ENCODE results near the gene PACS2.

The PACS2 gene

GRCh38 chr14:105436402-105436801 is 121.9 kb downstream of the PACS2 start:
- in situ Hi-C loops (cut with HindIII; ENCODE audit: low pct_unique_long_range_greater_than_20kb, low sequenced_read_pairs): no loop called here
- no peak for TF ChIP-seq JUND (IDR thresholded peaks at IDR 0.05; ENCODE audit: low read depth)
- no peak for DNase-seq (ENCODE audit: low read depth in 1 of 2, low spot score in 1 of 2)

- DNase-seq (ENCODE audit: low read depth in 1 of 2, low spot score in 1 of 2): no peak
- TF ChIP-seq JUND (IDR thresholded peaks at IDR 0.05; ENCODE audit: low read depth): no peak
- in situ Hi-C loops (cut with HindIII; ENCODE audit: low pct_unique_long_range_greater_than_20kb, low sequenced_read_pairs): no loop called here
These were observed 122.6 kb downstream of the PACS2 start for GRCh38 chr14:105436891-105437722.

- no peak for DNase-seq (ENCODE audit: low read depth in 1 of 2, low spot score in 1 of 2)
- in situ Hi-C loops (cut with HindIII; ENCODE audit: low pct_unique_long_range_greater_than_20kb, low sequenced_read_pairs): no loop called here
These were observed 123.4 kb downstream of the PACS2 start for GRCh38 chr14:105437723-105438500.

GRCh38 chr14:105439179-105439578 is 124.6 kb downstream of the PACS2 start:
- in situ Hi-C loops (cut with HindIII; ENCODE audit: low pct_unique_long_range_greater_than_20kb, low sequenced_read_pairs): no loop called here
- DNase-seq (ENCODE audit: low read depth in 1 of 2, low spot score in 1 of 2): no peak
- TF ChIP-seq JUND (IDR thresholded peaks at IDR 0.05; ENCODE audit: low read depth): no peak

More at GRCh38 chr14:105437723-105438500, 123.4 kb downstream of the PACS2 start:
- no peak for TF ChIP-seq JUND (IDR thresholded peaks at IDR 0.05; ENCODE audit: low read depth)

GRCh38 chr14:105439710-105440553 is 125.4 kb downstream of the PACS2 start:
- peak; percentile 61 to 69 for DNase-seq (ENCODE audit: low read depth in 1 of 2, low spot score in 1 of 2)
- no peak for TF ChIP-seq JUND (IDR thresholded peaks at IDR 0.05; ENCODE audit: low read depth)
- in situ Hi-C loops (cut with HindIII; ENCODE audit: low pct_unique_long_range_greater_than_20kb, low sequenced_read_pairs): no loop called here

GRCh38 chr14:105440554-105440900 is 126.0 kb downstream of the PACS2 start:
- TF ChIP-seq JUND (IDR thresholded peaks at IDR 0.05; ENCODE audit: low read depth): no peak
- in situ Hi-C loops (cut with HindIII; ENCODE audit: low pct_unique_long_range_greater_than_20kb, low sequenced_read_pairs): no loop called here
- no peak for DNase-seq (ENCODE audit: low read depth in 1 of 2, low spot score in 1 of 2)

- no peak for DNase-seq (ENCODE audit: low read depth in 1 of 2, low spot score in 1 of 2)
- in situ Hi-C loops (cut with HindIII; ENCODE audit: low pct_unique_long_range_greater_than_20kb, low sequenced_read_pairs): no loop called here
- TF ChIP-seq JUND (IDR thresholded peaks at IDR 0.05; ENCODE audit: low read depth): no peak
These were observed 126.4 kb downstream of the PACS2 start for GRCh38 chr14:105440992-105441391.

- TF ChIP-seq JUND (IDR thresholded peaks at IDR 0.05; ENCODE audit: low read depth): no peak
- DNase-seq (ENCODE audit: low read depth in 1 of 2, low spot score in 1 of 2): no peak
- in situ Hi-C loops (cut with HindIII; ENCODE audit: low pct_unique_long_range_greater_than_20kb, low sequenced_read_pairs): no loop called here
These were observed 127.6 kb downstream of the PACS2 start for GRCh38 chr14:105442125-105442524.

- no peak for TF ChIP-seq JUND (IDR thresholded peaks at IDR 0.05; ENCODE audit: low read depth)
- in situ Hi-C loops (cut with HindIII; ENCODE audit: low pct_unique_long_range_greater_than_20kb, low sequenced_read_pairs): no loop called here
- no peak for DNase-seq (ENCODE audit: low read depth in 1 of 2, low spot score in 1 of 2)
These were observed 128.3 kb downstream of the PACS2 start for GRCh38 chr14:105442834-105443233.

GRCh38 chr14:105444859-105445258 is 130.3 kb downstream of the PACS2 start:
- DNase-seq (ENCODE audit: low read depth in 1 of 2, low spot score in 1 of 2): no peak
- in situ Hi-C loops (cut with HindIII; ENCODE audit: low pct_unique_long_range_greater_than_20kb, low sequenced_read_pairs): no loop called here
- no peak for TF ChIP-seq JUND (IDR thresholded peaks at IDR 0.05; ENCODE audit: low read depth)

- in situ Hi-C loops (cut with HindIII; ENCODE audit: low pct_unique_long_range_greater_than_20kb, low sequenced_read_pairs): no loop called here
- DNase-seq (ENCODE audit: low read depth in 1 of 2, low spot score in 1 of 2): no peak
- TF ChIP-seq JUND (IDR thresholded peaks at IDR 0.05; ENCODE audit: low read depth): no peak
These were observed 130.7 kb downstream of the PACS2 start for GRCh38 chr14:105445290-105445689.

All from T47D (cell line).